Activated CD8-positive, alpha-beta T cell treated with anti-CD3 and anti-CD28 coated beads for 36 hours (primary cell): ENCODE results near the gene UNC5CL. TPM values are rescaled to one million over a fixed set of nuclear protein-coding genes. Genes with fewer than 3 reads are reported as not detected.

Source experiments
- ATAC-seq: fragments of 200-7000 bp; cut with Tn5 transposase; one replicate; pipeline ENCODE4 v1.10.0; 2021; ENCODE audit warnings: mild to moderate bottlenecking, moderate library complexity
- CTCF ChIA-PET: fragments of 350-600 bp; sonication (Branson Sonifier 250); formaldehyde crosslinking; loops from one replicate; lab custom pipeline; 2021; ENCODE audit warnings: antibody characterized with exemption; lab: Charles Lee
- POLR2A ChIA-PET: fragments of 350-600 bp; sonication (Branson Sonifier 250); formaldehyde crosslinking; loops from one replicate; lab custom pipeline; 2021; ENCODE audit warnings: antibody characterized with exemption; lab: Charles Lee
- DNase-seq: peaks from one replicate; pipeline ENCODE4 v3.0.0-alpha.2; 2020
- H3K27ac Mint-ChIP-seq: one replicate; pipeline ENCODE4 v1.8.0; 2021; ENCODE audit warnings: mild to moderate bottlenecking, mixed read lengths
- H3K27me3 Mint-ChIP-seq: one replicate; pipeline ENCODE4 v1.8.0; 2021; ENCODE audit warnings: mixed read lengths
- H3K36me3 Mint-ChIP-seq: one replicate; pipeline ENCODE4 v1.8.0; 2021; ENCODE audit warnings: low read depth, mixed read lengths
- H3K4me1 Mint-ChIP-seq: one replicate; pipeline ENCODE4 v1.8.0; 2021; ENCODE audit warnings: low read depth, mixed read lengths
- H3K4me3 Mint-ChIP-seq: one replicate; pipeline ENCODE4 v1.8.0; 2021; ENCODE audit warnings: mild to moderate bottlenecking, moderate library complexity, mixed read lengths
- H3K9me3 Mint-ChIP-seq: one replicate; pipeline ENCODE4 v1.8.0; 2021; ENCODE audit warnings: mixed read lengths
- CTCF ChIP-seq: fragments of 200-600 bp; IDR thresholded peaks from one replicate; pipeline ENCODE4 v1.8.0; 2022; ENCODE audit warnings: antibody characterized with exemption, mild to moderate bottlenecking
- intact Hi-C: fragments of 100-400 bp; cut with micrococcal nuclease; formaldehyde crosslinking; loops from one replicate; pipeline ENCODE4 v1.10.0; 2022
- total RNA-seq, 2 experiments: library from RNA; stranded (reverse); gene quantifications; one replicate each; pipeline ENCODE4 v1.2.3, GENCODE V29; 2021

UNC5CL gene
- total RNA-seq, 2 experiments from 2014 or later: 2.3 to 2.6 TPM

GRCh38 chr6:41075651-41076626, 36.9 kb upstream of the UNC5CL start:
- H3K27ac Mint-ChIP-seq: peak overlapping the region; percentile 95
- DNase-seq (no peak), ATAC-seq (no peak)
- no peaks in the 10 kb centered on the region for H3K27me3 Mint-ChIP-seq
- H3K4me1 Mint-ChIP-seq: peaks cover 63% of the 10 kb centered on the region
- intact Hi-C loops: loop anchor here (10.0 kb wide), 1 partner anchor 109 kb away; no protein-coding TSS in a partner anchor
- peak overlapping the region; percentile 86 for H3K4me3 Mint-ChIP-seq
- H3K9me3 Mint-ChIP-seq: no peaks in the 10 kb centered on the region
- POLR2A ChIA-PET: no interaction called here
- CTCF ChIA-PET: interaction anchor here (0.6 to 3.1 kb wide), 13 partner anchors 8 to 259 kb away, joined by 3 to 11 read pairs (median 4); partner anchors contain the start of genes NCR2 and UNC5CL
- peaks cover 38% of the 10 kb centered on the region for H3K36me3 Mint-ChIP-seq
- no peak for TF ChIP-seq CTCF

GRCh38 chr6:41074692-41075436, 35.8 kb upstream of the UNC5CL start:
- TF ChIP-seq CTCF: no peak
- ATAC-seq (no peak), DNase-seq (no peak)
- Mint-ChIP-seq H3K9me3 (no peaks in the 10 kb centered on the region), H3K27me3 (no peaks in the 10 kb centered on the region), H3K4me3 (peak overlapping the region; percentile 86), H3K4me1 (peaks cover 59% of the 10 kb centered on the region), H3K36me3 (peaks cover 34% of the 10 kb centered on the region), H3K27ac (peak overlapping the region; percentile 95)
- intact Hi-C loops: loop anchor here (10.0 kb wide), 1 partner anchor 110 kb away; no protein-coding TSS in a partner anchor
- ChIA-PET POLR2A (no interaction called here), CTCF (interaction anchor here (1.1 to 1.5 kb wide), 4 partner anchors 9 to 260 kb away, joined by 3 to 4 read pairs (median 4); partner anchors contain the start of gene UNC5CL)

GRCh38 chr6:41073968-41074691, 35.1 kb upstream of the UNC5CL start:
- no peak for ATAC-seq
- Mint-ChIP-seq H3K4me1 (peaks cover 57% of the 10 kb centered on the region), H3K27me3 (no peaks in the 10 kb centered on the region), H3K4me3 (peak overlapping the region; percentile 86), H3K27ac (peak overlapping the region; percentile 95), H3K36me3 (peaks cover 33% of the 10 kb centered on the region), H3K9me3 (no peaks in the 10 kb centered on the region)
- CTCF ChIA-PET: interaction anchor here (1.5 kb wide), 1 partner anchor 10 kb away, joined by 4 read pairs; no protein-coding TSS in a partner anchor
- POLR2A ChIA-PET: no interaction called here
- TF ChIP-seq CTCF: no peak
- intact Hi-C loops: loop anchor here (10.0 kb wide), 1 partner anchor 111 kb away; no protein-coding TSS in a partner anchor
- no peak for DNase-seq

GRCh38 chr6:41073203-41073967, 34.4 kb upstream of the UNC5CL start:
- ATAC-seq (peak; percentile 5), DNase-seq (peak; percentile 86)
- H3K36me3 Mint-ChIP-seq: peaks cover 30% of the 10 kb centered on the region
- ChIA-PET CTCF (interaction anchor here (1.0 to 1.2 kb wide), 2 partner anchors 46 to 107 kb away, joined by 3 to 6 read pairs; no protein-coding TSS in a partner anchor), POLR2A (interaction anchor here (1.7 kb wide), 1 partner anchor 247 kb away, joined by 4 read pairs; no protein-coding TSS in a partner anchor)
- no peaks in the 10 kb centered on the region for H3K27me3 Mint-ChIP-seq
- H3K4me3 Mint-ChIP-seq: peak overlapping the region; percentile 91
- peak overlapping the region; percentile 95 for H3K27ac Mint-ChIP-seq
- peaks cover 52% of the 10 kb centered on the region for H3K4me1 Mint-ChIP-seq
- TF ChIP-seq CTCF: peak; percentile 65
- intact Hi-C loops: loop anchor here (10.0 kb wide), 1 partner anchor 111 kb away; no protein-coding TSS in a partner anchor
- H3K9me3 Mint-ChIP-seq: no peaks in the 10 kb centered on the region
